Cardiac muscle cell (in vitro differentiated cells and primary cell): ENCODE data around the gene COL23A1. TPM values are rescaled to one million over a fixed set of nuclear protein-coding genes. Genes with fewer than 3 reads are reported as not detected.

Experiments used
- DNase-seq, 2 donors: peaks; one replicate each; pipeline versions ENCODE4 v3.0.0 to v3.0.0-alpha.2; 2010 to 2017; ENCODE audit warnings: low read depth in 1 of 2, low spot score in 1 of 2
- H3K27ac ChIP-seq: fragments of 200-600 bp; sonication (generic); 2 replicates; pipeline ENCODE4 v1.5.1; 2016
- H3K27me3 ChIP-seq: fragments of 200-600 bp; sonication (generic); 2 replicates; pipeline ENCODE4 v1.6.0; 2016; ENCODE audit warnings: control low read depth
- H3K36me3 ChIP-seq: fragments of 200-600 bp; sonication (generic); 2 replicates; pipeline ENCODE4 v1.5.1; 2016; ENCODE audit warnings: control low read depth
- H3K4me1 ChIP-seq: fragments of 200-600 bp; sonication (generic); 2 replicates; pipeline ENCODE4 v1.8.1; 2017; ENCODE audit warnings: low read depth, mild to moderate bottlenecking, mixed run types
- H3K4me3 ChIP-seq: fragments of 200-600 bp; sonication (generic); 2 replicates; pipeline ENCODE4 v1.5.1; 2016; ENCODE audit warnings: mild to moderate bottlenecking
- H3K9me3 ChIP-seq: fragments of 200-600 bp; sonication (generic); 2 replicates; pipeline ENCODE4 v1.5.1; 2017; ENCODE audit warnings: low read depth, mild to moderate bottlenecking, control low read depth
- polyA plus RNA-seq: library from polyadenylated mRNA; unstranded; fragments of >200 nt; fragmentation: Nextera tagmentation; extraction: Ambion mirVana; gene quantifications from 2 replicates; pipeline ENCODE4 v1.2.1, GENCODE V29; 2016
- total RNA-seq: library from RNA; depleted of rRNA; stranded (reverse); fragments of >200 nt; gene quantifications from 2 replicates; pipeline ENCODE4 v1.2.3, GENCODE V29; 2016
- TF ChIP-seq, protein P1 (sequence below): IDR thresholded peaks from 2 replicates; pipeline ENCODE4 v1.5.1; 2012; ENCODE audit warnings: low read depth, mild to moderate bottlenecking, low read length

The COL23A1 gene
- total and polyA plus RNA-seq, 2 experiments from 2014 or later: 28.9 to 43.0 TPM

DNA sequence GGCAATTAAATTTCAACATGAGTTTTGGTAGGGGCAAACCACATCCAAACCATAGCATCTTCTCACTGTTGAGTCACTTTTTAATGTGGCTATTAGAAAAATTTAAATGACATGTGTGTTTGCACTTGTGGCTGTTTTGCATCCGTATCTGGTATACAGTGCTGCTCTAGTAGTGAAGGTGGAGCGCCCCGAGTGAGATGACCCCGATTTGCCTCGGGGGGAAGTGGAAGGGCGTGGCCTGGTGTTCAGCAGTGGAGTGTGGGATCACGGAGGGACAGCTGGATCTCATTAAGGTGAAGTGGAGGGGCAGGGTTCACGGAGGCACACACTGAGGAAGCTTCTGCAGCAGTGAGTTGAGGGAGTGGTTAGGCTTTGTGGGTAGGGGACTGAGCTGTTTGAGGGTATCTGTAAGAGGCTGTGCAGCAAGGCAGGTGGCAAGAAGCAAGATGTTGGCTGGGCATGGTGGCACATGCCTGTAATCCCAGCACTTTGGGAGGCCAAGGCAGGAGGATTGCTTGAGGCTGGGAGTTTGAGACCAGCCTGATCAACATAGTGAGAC lies 396.9 kb downstream of the COL23A1 start:
- H3K27ac ChIP-seq: no peak overlapping the region
- H3K4me3 ChIP-seq: no peak overlapping the region
- TF ChIP-seq, protein P1, sequence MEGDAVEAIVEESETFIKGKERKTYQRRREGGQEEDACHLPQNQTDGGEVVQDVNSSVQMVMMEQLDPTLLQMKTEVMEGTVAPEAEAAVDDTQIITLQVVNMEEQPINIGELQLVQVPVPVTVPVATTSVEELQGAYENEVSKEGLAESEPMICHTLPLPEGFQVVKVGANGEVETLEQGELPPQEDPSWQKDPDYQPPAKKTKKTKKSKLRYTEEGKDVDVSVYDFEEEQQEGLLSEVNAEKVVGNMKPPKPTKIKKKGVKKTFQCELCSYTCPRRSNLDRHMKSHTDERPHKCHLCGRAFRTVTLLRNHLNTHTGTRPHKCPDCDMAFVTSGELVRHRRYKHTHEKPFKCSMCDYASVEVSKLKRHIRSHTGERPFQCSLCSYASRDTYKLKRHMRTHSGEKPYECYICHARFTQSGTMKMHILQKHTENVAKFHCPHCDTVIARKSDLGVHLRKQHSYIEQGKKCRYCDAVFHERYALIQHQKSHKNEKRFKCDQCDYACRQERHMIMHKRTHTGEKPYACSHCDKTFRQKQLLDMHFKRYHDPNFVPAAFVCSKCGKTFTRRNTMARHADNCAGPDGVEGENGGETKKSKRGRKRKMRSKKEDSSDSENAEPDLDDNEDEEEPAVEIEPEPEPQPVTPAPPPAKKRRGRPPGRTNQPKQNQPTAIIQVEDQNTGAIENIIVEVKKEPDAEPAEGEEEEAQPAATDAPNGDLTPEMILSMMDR: no peak
- H3K9me3 ChIP-seq: no peaks in the 10 kb centered on the region
- no peaks in the 10 kb centered on the region for H3K4me1 ChIP-seq
- H3K36me3 ChIP-seq: no peaks in the 10 kb centered on the region
- H3K27me3 ChIP-seq: no peaks in the 10 kb centered on the region
- no peak for DNase-seq

DNA sequence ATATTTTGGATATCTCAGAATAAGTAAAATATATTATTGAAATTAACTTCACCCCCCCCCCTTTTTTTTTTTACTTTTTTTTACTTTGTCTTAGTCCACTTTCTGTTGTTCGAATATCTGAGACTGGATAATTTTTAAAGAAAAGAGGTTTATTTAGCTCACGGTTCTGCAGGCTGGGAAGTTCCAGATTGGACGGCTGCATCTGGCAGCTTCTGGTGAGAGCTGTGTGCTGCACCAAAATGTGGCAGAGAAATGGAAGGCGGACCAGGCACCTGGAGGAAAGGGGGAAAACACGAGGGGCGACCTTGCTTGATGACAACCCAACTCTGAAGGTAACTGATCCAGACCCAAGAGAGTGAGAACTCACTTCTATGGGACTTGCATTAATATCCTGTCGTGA lies 397.4 kb downstream of the COL23A1 start:
- TF ChIP-seq, protein P1: no peak
- Histone ChIP-seq H3K4me1 (no peaks in the 10 kb centered on the region), H3K27ac (no peak overlapping the region), H3K9me3 (no peaks in the 10 kb centered on the region), H3K4me3 (no peak overlapping the region), H3K27me3 (no peaks in the 10 kb centered on the region), H3K36me3 (no peaks in the 10 kb centered on the region)
- DNase-seq: no peak

DNA sequence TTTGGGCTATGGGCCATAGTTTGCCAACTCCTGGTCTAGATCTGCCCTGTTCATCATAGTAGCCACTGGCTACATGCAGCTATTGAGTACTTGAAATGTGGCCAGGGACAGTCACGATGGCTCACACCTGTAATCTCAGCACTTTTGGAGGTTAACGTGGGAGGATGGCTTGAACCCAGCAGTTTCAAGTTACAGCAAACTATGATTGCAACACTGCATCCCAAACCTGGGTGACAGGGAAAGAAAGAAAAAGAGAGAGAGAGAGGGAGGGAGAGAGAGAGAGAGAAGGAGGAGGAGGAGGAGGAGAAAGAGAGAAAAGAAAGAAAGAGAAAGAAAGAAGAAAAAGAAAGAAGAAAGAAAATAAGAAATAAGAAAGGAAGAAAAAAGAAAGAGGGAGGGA lies 397.9 kb downstream of the COL23A1 start:
- Histone ChIP-seq H3K27me3 (no peaks in the 10 kb centered on the region), H3K27ac (no peak overlapping the region), H3K36me3 (no peaks in the 10 kb centered on the region), H3K9me3 (no peaks in the 10 kb centered on the region), H3K4me3 (no peak overlapping the region), H3K4me1 (no peaks in the 10 kb centered on the region)
- DNase-seq: no peak
- TF ChIP-seq, protein P1: no peak

DNA sequence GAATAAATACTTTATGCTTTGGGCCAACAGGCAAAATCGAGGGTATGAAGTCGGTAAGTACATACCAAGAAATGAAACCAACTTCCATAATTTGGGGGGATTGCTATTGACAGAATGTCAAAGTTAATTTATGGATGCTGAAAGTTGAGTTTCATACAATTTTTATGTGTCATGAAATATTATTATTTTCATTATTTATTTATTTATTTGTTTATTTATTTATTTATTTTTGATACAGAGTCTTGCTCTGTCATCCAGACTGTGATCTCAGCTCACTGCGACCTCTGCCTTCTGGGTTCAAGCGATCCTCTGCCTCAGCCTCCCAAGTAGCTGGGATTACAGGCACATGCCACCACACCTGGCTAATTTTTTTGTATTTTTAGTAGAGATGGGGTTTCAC lies 398.5 kb downstream of the COL23A1 start:
- H3K36me3 ChIP-seq: no peaks in the 10 kb centered on the region
- H3K9me3 ChIP-seq: no peaks in the 10 kb centered on the region
- H3K4me1 ChIP-seq: no peaks in the 10 kb centered on the region
- no peak overlapping the region for H3K27ac ChIP-seq
- H3K27me3 ChIP-seq: no peaks in the 10 kb centered on the region
- DNase-seq: no peak
- TF ChIP-seq, protein P1: no peak
- H3K4me3 ChIP-seq: no peak overlapping the region

DNA sequence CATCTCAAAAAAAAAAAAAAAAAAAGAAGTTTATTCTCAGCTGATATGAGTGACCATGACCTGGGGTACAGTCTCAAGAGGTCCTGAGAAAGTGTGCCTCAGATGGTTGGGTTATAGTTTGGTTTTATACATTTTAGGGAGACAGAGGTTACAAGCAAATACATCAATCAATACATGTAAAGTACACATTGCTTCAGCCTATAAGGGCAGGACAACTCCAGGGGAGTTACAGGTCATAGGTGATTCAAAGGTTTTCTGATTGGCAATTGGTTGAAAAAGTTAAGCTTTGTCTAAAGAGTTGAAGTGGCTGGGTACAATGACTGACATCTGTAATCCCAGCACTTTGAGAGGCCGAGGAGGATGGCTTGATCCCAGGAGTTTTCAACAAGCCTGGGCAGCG lies 400.8 kb downstream of the COL23A1 start:
- H3K27ac ChIP-seq: no peak overlapping the region
- TF ChIP-seq, protein P1: no peak
- H3K4me1 ChIP-seq: no peaks in the 10 kb centered on the region
- no peaks in the 10 kb centered on the region for H3K36me3 ChIP-seq
- no peaks in the 10 kb centered on the region for H3K9me3 ChIP-seq
- no peak overlapping the region for H3K4me3 ChIP-seq
- DNase-seq: no peak
- no peaks in the 10 kb centered on the region for H3K27me3 ChIP-seq

Other genes starting within 250 kb of the COL23A1 start
- 24.9 and 35.2 TPM in 2 replicates for gene CLK4, start 36.7 kb upstream of the COL23A1 start, total RNA-seq
- gene CLK4, start 36.7 kb upstream of the COL23A1 start, polyA plus RNA-seq: 29.4 and 38.2 TPM in 2 replicates
- 18.1 and 19.8 TPM in 2 replicates for gene ZNF354A, start 140.3 kb upstream of the COL23A1 start, total RNA-seq
- gene ZNF354A, start 140.3 kb upstream of the COL23A1 start, polyA plus RNA-seq: 11.0 and 19.4 TPM in 2 replicates